Suprapubic skin (tissue), 4 donors: ENCODE results near the gene IL19. TPM values are rescaled to one million over a fixed set of nuclear protein-coding genes. Genes with fewer than 3 reads are reported as not detected.
A peak's percentile ranks its signal among the peaks of the same experiment; 100 is the strongest.

Experiments
- DNase-seq, 2 donors: peaks; one replicate each; pipeline ENCODE4 v3.0.0-alpha.2; 2019; ENCODE audit warnings: low spot score in 2 of 2
- H3K27ac ChIP-seq: fragments of 200-600 bp; sonication (generic); one replicate; pipeline ENCODE4 v1.5.1; 2019
- H3K27me3 ChIP-seq: fragments of 200-600 bp; sonication (generic); one replicate; pipeline ENCODE4 v1.5.1; 2019
- H3K36me3 ChIP-seq: fragments of 200-600 bp; sonication (generic); one replicate; pipeline ENCODE4 v1.5.1; 2019
- H3K4me1 ChIP-seq: fragments of 200-600 bp; sonication (generic); one replicate; pipeline ENCODE4 v1.5.1; 2019
- H3K4me3 ChIP-seq: fragments of 200-600 bp; sonication (generic); one replicate; pipeline ENCODE4 v1.5.1; 2019; ENCODE audit warnings: mild to moderate bottlenecking
- H3K9me3 ChIP-seq: fragments of 200-600 bp; sonication (generic); one replicate; pipeline ENCODE4 v1.5.1; 2019
- CTCF ChIP-seq, 2 donors: fragments of 200-600 bp in 1 of 2; fragments of 450-650 bp in 1 of 2; sonication (generic) in 1 of 2; IDR thresholded peaks; one replicate each; pipeline ENCODE4 v1.5.1; 2016 to 2019; ENCODE audit warnings: antibody characterized with exemption in 2 of 2, mild to moderate bottlenecking in 1 of 2, moderate library complexity in 1 of 2
- EP300 ChIP-seq: sonication (generic); formaldehyde crosslinking; IDR thresholded peaks from one replicate; pipeline ENCODE4 v1.6.1; 2017; ENCODE audit warnings: antibody characterized with exemption
- POLR2A ChIP-seq, 2 donors: fragments of 450-650 bp; IDR thresholded peaks; one replicate each; pipeline ENCODE4 v1.6.1; 2017; ENCODE audit warnings: antibody characterized with exemption in 2 of 2, mild to moderate bottlenecking in 2 of 2, moderate library complexity in 2 of 2
- POLR2AphosphoS5 ChIP-seq, 3 donors: sonication (generic); formaldehyde crosslinking; IDR thresholded peaks; one replicate each; pipeline ENCODE4 v1.6.1; 2017; ENCODE audit warnings: antibody characterized with exemption in 3 of 3
- WGBS: methylation state at CpG from one replicate; pipeline ENCODE4 v1.1.5; 2018; 5-methylcytosine and 5-hydroxymethylcytosine counted together
- total RNA-seq, 4 donors: library from RNA; depleted of rRNA; stranded (reverse); fragments of >200 nt; gene quantifications; one replicate each; pipeline ENCODE4 v1.1.0, GENCODE V29; 2016

IL19 gene
- total RNA-seq = not detected

- no peak for DNase-seq
- no peaks in the 10 kb centered on the region for H3K9me3 ChIP-seq
- no peak within 1 kb of the TSS for H3K27ac ChIP-seq
- TF ChIP-seq POLR2A (IDR thresholded peaks at IDR 0.05) = peak in 1 of 2 donors; percentile 19
- TF ChIP-seq CTCF (IDR thresholded peaks at IDR 0.05) = no peak
- peaks cover 4% of the 10 kb centered on the region for H3K4me1 ChIP-seq
- peak within 1 kb of the TSS; percentile 12 for H3K4me3 ChIP-seq
- peaks cover 25% of the 10 kb centered on the region for H3K27me3 ChIP-seq
- 58% methylated on average over 9 of the region's 9 CpGs for WGBS
- no peaks in the 10 kb centered on the region for H3K36me3 ChIP-seq
Measured at GRCh38 chr1:206770531-206771337, at the start of gene IL19. Gene IL19 (plus strand): TSS chr1:206770773. CDS start chr1:206836663, 65,890 bp downstream.

- H3K27me3 ChIP-seq = no peaks in the 10 kb centered on the region
- no peaks in the 10 kb centered on the region for H3K36me3 ChIP-seq
- H3K9me3 ChIP-seq = no peaks in the 10 kb centered on the region
- 76% methylated on average over 1 of the region's 1 CpG for WGBS
- no peak overlapping the region for H3K4me3 ChIP-seq
- DNase-seq = no peak
- H3K4me1 ChIP-seq = peaks cover 49% of the 10 kb centered on the region
- TF ChIP-seq CTCF (IDR thresholded peaks at IDR 0.05) = no peak
- TF ChIP-seq POLR2AphosphoS5 (IDR thresholded peaks at IDR 0.05) = no peak
- no peak for TF ChIP-seq EP300
- TF ChIP-seq POLR2A (IDR thresholded peaks at IDR 0.05) = no peak
- no peak overlapping the region for H3K27ac ChIP-seq
Measured at GRCh38 chr1:206721454-206721853, 49.1 kb upstream of the IL19 start.

GRCh38 chr1:206722751-206723461, 47.7 kb upstream of the IL19 start:
- no peak for TF ChIP-seq POLR2AphosphoS5 (IDR thresholded peaks at IDR 0.05)
- no peak for TF ChIP-seq POLR2A (IDR thresholded peaks at IDR 0.05)
- no peak for TF ChIP-seq CTCF (IDR thresholded peaks at IDR 0.05)
- no peak for TF ChIP-seq EP300
- Histone ChIP-seq H3K36me3 (no peaks in the 10 kb centered on the region), H3K27ac (peak overlapping the region; percentile 73), H3K4me1 (peaks cover 42% of the 10 kb centered on the region), H3K27me3 (no peaks in the 10 kb centered on the region), H3K4me3 (no peak overlapping the region), H3K9me3 (no peaks in the 10 kb centered on the region)
- DNase-seq = peak in 1 of 2 donors; percentile 60
- 82% methylated on average over 10 of the region's 17 CpGs for WGBS

- Histone ChIP-seq H3K4me1 (peaks cover 48% of the 10 kb centered on the region), H3K27ac (peak overlapping the region; percentile 73), H3K4me3 (no peak overlapping the region), H3K27me3 (no peaks in the 10 kb centered on the region), H3K9me3 (no peaks in the 10 kb centered on the region), H3K36me3 (no peaks in the 10 kb centered on the region)
- no CpG with 5 or more reads among the region's 4 CpGs for WGBS
- TF ChIP-seq CTCF (IDR thresholded peaks at IDR 0.05) (no peak), EP300 (no peak), POLR2AphosphoS5 (IDR thresholded peaks at IDR 0.05) (no peak), POLR2A (IDR thresholded peaks at IDR 0.05) (no peak)
- peak in 1 of 2 donors; percentile 59 for DNase-seq
Measured at GRCh38 chr1:206723462-206723804, 47.1 kb upstream of the IL19 start.

- Histone ChIP-seq H3K9me3 (no peaks in the 10 kb centered on the region), H3K36me3 (peaks cover 4% of the 10 kb centered on the region), H3K4me1 (peaks cover 48% of the 10 kb centered on the region), H3K27me3 (no peaks in the 10 kb centered on the region), H3K4me3 (no peak overlapping the region), H3K27ac (peak overlapping the region; percentile 73)
- WGBS = 44% methylated on average over 11 of the region's 12 CpGs
- DNase-seq = peak in 1 of 2 donors; percentile 70
- TF ChIP-seq POLR2AphosphoS5 (IDR thresholded peaks at IDR 0.05) (no peak), POLR2A (IDR thresholded peaks at IDR 0.05) (no peak), CTCF (IDR thresholded peaks at IDR 0.05) (no peak), EP300 (no peak)
Measured at GRCh38 chr1:206723805-206724472, 46.6 kb upstream of the IL19 start.
